OCI-LY1 (cell line): ENCODE measurements around the gene MLH3.

Experiments used
- H2AFZ ChIP-seq: fragments of 200-600 bp; sonication (generic), shearing (Covaris generic); 2 replicates; pipeline ENCODE4 v1.6.0; 2014; ENCODE audit warnings: antibody characterized with exemption, mild to moderate bottlenecking, low read length
- H3F3A ChIP-seq: fragments of 200-600 bp; sonication (generic), shearing (Covaris generic); 2 replicates; pipeline ENCODE4 v1.6.0; 2014; ENCODE audit warnings: mild to moderate bottlenecking, antibody characterized with exemption, low read length, moderate library complexity; ENCODE audit not compliant: insufficient read depth
- H3K27ac ChIP-seq: fragments of 200-600 bp; sonication (generic); 2 replicates; pipeline ENCODE4 v1.5.1; 2014; ENCODE audit warnings: low read length, mixed run types, mild to moderate bottlenecking, low read depth; ENCODE audit not compliant: poor library complexity, severe bottlenecking
- H3K27me3 ChIP-seq: fragments of 200-600 bp; sonication (generic); 2 replicates; pipeline ENCODE4 v1.6.0; 2014; ENCODE audit warnings: antibody characterized with exemption, mild to moderate bottlenecking, low read length, moderate library complexity; ENCODE audit not compliant: insufficient read depth
- H3K36me3 ChIP-seq: fragments of 200-600 bp; sonication (generic); 2 replicates; pipeline ENCODE4 v1.6.1; 2014; ENCODE audit warnings: mild to moderate bottlenecking, antibody characterized with exemption, low read length, moderate library complexity, mixed read lengths; ENCODE audit not compliant: insufficient read depth
- H3K4me1 ChIP-seq: fragments of 200-600 bp; sonication (generic); 2 replicates; pipeline ENCODE4 v1.5.1; 2014; ENCODE audit warnings: mild to moderate bottlenecking, low read length, moderate library complexity; ENCODE audit not compliant: insufficient read depth, severe bottlenecking
- H3K4me2 ChIP-seq: fragments of 200-600 bp; sonication (generic), shearing (Covaris generic); 2 replicates; pipeline ENCODE4 v1.6.1; 2014; ENCODE audit warnings: low read length
- H3K4me3 ChIP-seq: fragments of 200-600 bp; sonication (generic); 2 replicates; pipeline ENCODE4 v1.5.1; 2014; ENCODE audit warnings: low read length, low read depth, mild to moderate bottlenecking, mixed read lengths; ENCODE audit not compliant: poor library complexity, severe bottlenecking
- H3K79me2 ChIP-seq: fragments of 200-600 bp; shearing (Covaris generic); 2 replicates; pipeline ENCODE4 v1.6.1; 2016; ENCODE audit warnings: mixed run types, low read length, mixed read lengths; ENCODE audit not compliant: insufficient read depth
- H3K9ac ChIP-seq: fragments of 200-600 bp; sonication (generic), shearing (Covaris generic); 2 replicates; pipeline ENCODE4 v1.6.1; 2014; ENCODE audit warnings: mild to moderate bottlenecking, low read length, mixed read lengths
- H3K9me2 ChIP-seq: fragments of 200-600 bp; sonication (generic), shearing (Covaris generic); 2 replicates; pipeline ENCODE4 v1.6.1; 2014; ENCODE audit warnings: low read depth, mild to moderate bottlenecking, low read length, mixed read lengths
- H3K9me3 ChIP-seq: fragments of 200-600 bp; shearing (Covaris generic); 2 replicates; pipeline ENCODE4 v1.6.1; 2014; ENCODE audit warnings: low read length, mixed read lengths
- H4K20me1 ChIP-seq: fragments of 200-600 bp; sonication (generic), shearing (Covaris generic); 2 replicates; pipeline ENCODE4 v1.6.0; 2016; ENCODE audit warnings: mild to moderate bottlenecking, low read length; ENCODE audit not compliant: insufficient read depth
- CTCF ChIP-seq: fragments of 200-600 bp; sonication (generic), shearing (Covaris generic); IDR thresholded peaks from 2 replicates; pipeline ENCODE4 v1.5.1; 2017; ENCODE audit warnings: mild to moderate bottlenecking, antibody characterized with exemption, low read length, moderate library complexity, mixed read lengths
- EZH2 ChIP-seq: fragments of 200-600 bp; sonication (generic), shearing (Covaris generic); IDR thresholded peaks from 2 replicates; pipeline ENCODE4 v1.8.0; 2017; ENCODE audit warnings: borderline replicate concordance, mixed run types, mild to moderate bottlenecking, antibody characterized with exemption, low read length, moderate library complexity, mixed read lengths

The MLH3 gene

GRCh38 chr14:74988131-74988530 is 63.1 kb downstream of the MLH3 start:
- Histone ChIP-seq H3K4me1 (no peaks in the 10 kb centered on the region), H4K20me1 (no peaks in the 10 kb centered on the region), H3K27me3 (no peaks in the 10 kb centered on the region), H3K27ac (no peak overlapping the region), H3K79me2 (no peaks in the 10 kb centered on the region), H3K36me3 (no peaks in the 10 kb centered on the region), H3K9me2 (no peaks in the 10 kb centered on the region), H3K4me2 (no peak overlapping the region), H3F3A (no peaks in the 10 kb centered on the region), H2AFZ (no peak overlapping the region), H3K9me3 (no peaks in the 10 kb centered on the region), H3K9ac (no peak overlapping the region), H3K4me3 (no peak overlapping the region)
- TF ChIP-seq CTCF, result no peak
- no peak for TF ChIP-seq EZH2

GRCh38 chr14:74985806-74986205 is 65.5 kb downstream of the MLH3 start:
- TF ChIP-seq CTCF (no peak), EZH2 (no peak)
- Histone ChIP-seq H3K27ac (no peak overlapping the region), H3K9ac (no peak overlapping the region), H3F3A (no peaks in the 10 kb centered on the region), H4K20me1 (no peaks in the 10 kb centered on the region), H3K4me1 (no peaks in the 10 kb centered on the region), H3K27me3 (no peaks in the 10 kb centered on the region), H2AFZ (no peak overlapping the region), H3K4me2 (no peak overlapping the region), H3K4me3 (no peak overlapping the region), H3K36me3 (no peaks in the 10 kb centered on the region), H3K9me3 (no peaks in the 10 kb centered on the region), H3K79me2 (no peaks in the 10 kb centered on the region), H3K9me2 (no peaks in the 10 kb centered on the region)

GRCh38 chr14:74985028-74985310 is 66.3 kb downstream of the MLH3 start:
- Histone ChIP-seq H4K20me1 (no peaks in the 10 kb centered on the region), H3K9me3 (no peaks in the 10 kb centered on the region), H3K4me3 (no peak overlapping the region), H3K4me2 (no peak overlapping the region), H2AFZ (no peak overlapping the region), H3K27me3 (peaks cover 5% of the 10 kb centered on the region; the same call in 1 of the 2 replicates), H3K36me3 (no peaks in the 10 kb centered on the region), H3K9ac (no peak overlapping the region), H3K4me1 (no peaks in the 10 kb centered on the region), H3K27ac (no peak overlapping the region), H3F3A (no peaks in the 10 kb centered on the region), H3K9me2 (no peaks in the 10 kb centered on the region), H3K79me2 (no peaks in the 10 kb centered on the region)
- TF ChIP-seq EZH2 (no peak), CTCF (no peak)
